ENCODE results near the gene NOP10.

The NOP10 gene

DNA sequence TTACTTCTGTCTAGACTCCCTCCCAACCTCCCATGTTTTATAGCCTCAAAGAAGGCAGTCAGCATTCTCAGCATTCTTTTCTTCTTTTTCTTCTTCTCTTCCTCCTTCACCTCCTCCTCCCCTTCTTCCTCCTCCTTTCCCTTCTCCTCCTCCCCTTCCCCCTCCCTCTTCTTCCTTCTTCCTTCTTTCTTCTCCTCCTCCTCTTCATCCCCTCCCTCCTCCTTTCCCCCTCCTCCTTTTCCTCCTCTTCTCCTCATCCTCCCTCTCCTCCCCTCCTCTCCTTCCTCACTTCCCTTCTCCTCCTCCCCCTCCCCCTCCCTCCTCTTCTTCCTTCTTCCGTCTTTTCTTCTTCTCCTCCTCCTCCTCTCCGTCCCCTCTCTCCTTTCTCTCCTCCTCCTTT is 27.7 kb upstream of the NOP10 start:
- TF ChIP-seq, protein P1, sequence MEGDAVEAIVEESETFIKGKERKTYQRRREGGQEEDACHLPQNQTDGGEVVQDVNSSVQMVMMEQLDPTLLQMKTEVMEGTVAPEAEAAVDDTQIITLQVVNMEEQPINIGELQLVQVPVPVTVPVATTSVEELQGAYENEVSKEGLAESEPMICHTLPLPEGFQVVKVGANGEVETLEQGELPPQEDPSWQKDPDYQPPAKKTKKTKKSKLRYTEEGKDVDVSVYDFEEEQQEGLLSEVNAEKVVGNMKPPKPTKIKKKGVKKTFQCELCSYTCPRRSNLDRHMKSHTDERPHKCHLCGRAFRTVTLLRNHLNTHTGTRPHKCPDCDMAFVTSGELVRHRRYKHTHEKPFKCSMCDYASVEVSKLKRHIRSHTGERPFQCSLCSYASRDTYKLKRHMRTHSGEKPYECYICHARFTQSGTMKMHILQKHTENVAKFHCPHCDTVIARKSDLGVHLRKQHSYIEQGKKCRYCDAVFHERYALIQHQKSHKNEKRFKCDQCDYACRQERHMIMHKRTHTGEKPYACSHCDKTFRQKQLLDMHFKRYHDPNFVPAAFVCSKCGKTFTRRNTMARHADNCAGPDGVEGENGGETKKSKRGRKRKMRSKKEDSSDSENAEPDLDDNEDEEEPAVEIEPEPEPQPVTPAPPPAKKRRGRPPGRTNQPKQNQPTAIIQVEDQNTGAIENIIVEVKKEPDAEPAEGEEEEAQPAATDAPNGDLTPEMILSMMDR (IDR thresholded peaks at IDR 0.05; ENCODE audit: low read depth, low read length): no peak
- H3K4me3 ChIP-seq (replicated peaks in 1 of 2; ENCODE audit: low read depth in 2 of 2, low read length in 2 of 2): no peak overlapping the region
- no peak for DNase-seq (ENCODE audit: low read depth in 2 of 2)

DNA sequence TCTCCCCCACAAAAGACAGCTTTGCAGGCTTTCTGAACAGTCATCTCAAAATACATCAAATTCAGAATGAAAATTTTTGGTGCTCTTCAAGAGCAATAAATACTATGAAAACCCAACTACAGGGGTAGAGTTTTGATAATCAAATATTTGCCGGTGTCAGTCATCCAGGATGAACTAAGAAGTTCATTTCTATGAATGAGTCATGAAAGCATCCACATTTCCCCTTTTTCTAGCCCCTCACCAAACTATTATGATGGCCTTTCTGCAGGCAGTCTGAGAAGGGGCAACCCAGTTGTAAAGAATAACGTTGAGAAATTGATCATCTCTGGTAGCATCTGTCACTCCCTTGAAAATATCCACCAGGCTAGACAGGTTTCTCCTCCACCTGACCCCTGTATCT is 27.2 kb upstream of the NOP10 start:
- TF ChIP-seq, protein P1 (IDR thresholded peaks at IDR 0.05; ENCODE audit: low read depth, low read length): no peak
- H3K4me3 ChIP-seq (replicated peaks in 1 of 2; ENCODE audit: low read depth in 2 of 2, low read length in 2 of 2): no peak overlapping the region
- DNase-seq (ENCODE audit: low read depth in 2 of 2): no peak

DNA sequence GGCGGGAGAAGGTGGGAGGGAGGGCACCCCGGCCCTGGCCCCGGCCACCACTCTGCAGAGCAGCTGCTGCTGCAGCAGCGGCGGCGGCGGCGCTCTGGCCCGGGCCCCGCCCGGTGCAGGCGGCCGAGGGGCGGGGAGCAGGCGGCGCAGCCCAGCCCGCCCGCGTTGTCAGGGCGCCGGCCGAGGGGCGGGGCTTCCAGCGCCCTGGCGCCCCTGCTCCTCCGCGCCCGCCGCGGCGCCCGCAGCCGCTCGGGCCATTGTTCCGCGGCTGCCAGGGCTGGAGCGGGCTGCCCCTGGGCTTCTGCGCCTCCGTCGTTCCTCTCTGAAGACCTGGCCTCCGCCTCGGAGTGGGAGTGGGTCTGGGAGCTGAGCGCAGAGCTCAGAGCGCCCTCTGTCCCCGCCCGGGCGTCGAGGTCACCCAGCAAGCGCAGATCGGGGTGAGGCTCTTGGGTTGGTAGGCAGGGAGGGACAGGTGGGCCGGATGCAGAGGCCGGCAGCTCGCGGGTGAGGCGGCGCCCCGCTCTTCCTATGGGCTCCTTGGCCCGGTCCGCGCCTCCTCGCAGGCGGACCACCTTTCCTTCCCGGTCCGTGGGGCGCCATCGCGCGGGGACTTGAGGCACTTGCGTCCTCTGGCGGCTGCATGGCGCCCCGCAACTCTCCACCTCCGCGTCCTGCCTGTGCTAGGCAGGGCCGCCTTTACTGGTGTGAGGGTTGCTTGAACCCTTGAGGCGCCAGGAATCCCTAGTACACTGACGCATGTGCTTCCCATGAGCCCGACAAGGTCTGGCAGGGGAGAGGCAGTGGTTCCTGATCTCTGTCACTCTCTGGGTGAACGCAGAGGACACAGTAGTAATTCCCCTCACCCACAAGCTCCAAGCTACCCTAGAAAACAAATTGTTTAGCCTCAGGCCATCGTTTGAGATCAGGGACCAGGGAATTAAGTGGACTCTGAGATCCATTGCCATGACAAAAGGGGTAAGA is 24.5 kb upstream of the NOP10 start, which contains the start of gene LPCAT4:
TSS of gene LPCAT4 (minus strand) at position 96 of the 981 bp plus-strand sequence. CDS start 96 bp downstream, outside the sequence.
- peak; percentile 89 to 91 for DNase-seq (ENCODE audit: low read depth in 2 of 2)
- TF ChIP-seq, protein P1 (IDR thresholded peaks at IDR 0.05; ENCODE audit: low read depth, low read length): peak; percentile 96
- H3K4me3 ChIP-seq (replicated peaks in 1 of 2; ENCODE audit: low read depth in 2 of 2, low read length in 2 of 2): peak within 1 kb of the TSS; percentile 90 to 98

DNA sequence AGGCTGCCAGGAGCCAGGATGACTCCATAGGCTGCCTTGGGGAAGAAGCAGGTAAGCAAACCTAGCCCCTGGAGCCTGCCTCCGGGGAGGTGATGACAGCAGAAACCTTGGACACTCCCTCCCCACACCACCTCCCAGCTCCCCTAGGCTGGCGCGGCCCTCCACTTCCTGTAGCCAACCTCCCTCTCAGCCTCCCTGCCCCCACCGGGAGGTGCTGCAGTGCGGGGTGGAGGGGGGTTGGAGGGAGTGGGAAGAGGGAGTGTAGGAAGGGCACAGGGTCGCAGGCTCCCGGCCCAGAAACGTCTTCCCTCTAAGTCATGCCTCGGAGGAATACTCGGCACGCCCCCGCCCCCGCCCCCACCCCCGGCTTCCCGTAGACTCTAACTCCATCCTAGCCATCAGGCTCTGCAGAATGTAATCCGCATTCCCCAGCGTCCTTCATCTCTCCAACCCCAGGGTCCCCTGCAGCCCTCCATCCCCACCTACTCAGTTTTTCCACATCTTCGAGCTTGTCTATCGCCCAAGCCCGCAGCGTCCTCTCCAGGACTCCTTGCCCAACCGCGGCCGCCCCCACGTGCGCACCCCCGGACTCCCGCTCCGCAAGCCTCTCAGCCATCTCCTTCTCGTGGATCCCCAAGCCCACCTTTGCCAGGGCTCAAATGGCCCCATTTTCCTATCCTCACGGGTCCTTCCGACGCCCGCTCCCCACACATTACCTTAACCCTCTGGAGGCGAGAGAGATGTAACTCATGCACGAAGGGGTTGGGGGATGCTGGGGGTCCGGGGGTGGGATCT is 23.5 kb upstream of the NOP10 start:
- peak; percentile 38 to 75 for DNase-seq (ENCODE audit: low read depth in 2 of 2)
- peak overlapping the region; percentile 87 to 90 for H3K4me3 ChIP-seq (replicated peaks in 1 of 2; ENCODE audit: low read depth in 2 of 2, low read length in 2 of 2)
- TF ChIP-seq, protein P1 (IDR thresholded peaks at IDR 0.05; ENCODE audit: low read depth, low read length): no peak

DNA sequence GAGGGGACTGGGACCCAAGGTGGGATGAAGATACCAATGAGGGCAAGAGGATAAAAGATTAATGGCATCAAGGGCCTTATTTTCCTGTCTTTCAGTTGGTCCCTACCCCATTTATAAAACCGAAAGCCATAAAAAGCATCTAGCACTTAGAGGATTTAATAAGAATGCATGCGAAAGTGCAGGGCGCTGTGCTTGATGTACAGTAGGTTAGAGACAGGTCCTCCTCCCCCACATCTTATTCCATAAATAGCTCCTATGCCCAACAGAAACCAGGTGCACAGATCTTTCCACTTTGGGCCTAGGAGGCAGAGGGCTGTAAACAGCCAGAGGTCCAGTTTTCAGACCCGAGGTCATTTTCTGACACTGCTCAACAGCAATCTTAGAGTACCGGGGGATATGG is 22.9 kb upstream of the NOP10 start:
- H3K4me3 ChIP-seq (replicated peaks in 1 of 2; ENCODE audit: low read depth in 2 of 2, low read length in 2 of 2): peak overlapping the region; percentile 87 to 90
- DNase-seq (ENCODE audit: low read depth in 2 of 2): no peak
- TF ChIP-seq, protein P1 (IDR thresholded peaks at IDR 0.05; ENCODE audit: low read depth, low read length): no peak

DNA sequence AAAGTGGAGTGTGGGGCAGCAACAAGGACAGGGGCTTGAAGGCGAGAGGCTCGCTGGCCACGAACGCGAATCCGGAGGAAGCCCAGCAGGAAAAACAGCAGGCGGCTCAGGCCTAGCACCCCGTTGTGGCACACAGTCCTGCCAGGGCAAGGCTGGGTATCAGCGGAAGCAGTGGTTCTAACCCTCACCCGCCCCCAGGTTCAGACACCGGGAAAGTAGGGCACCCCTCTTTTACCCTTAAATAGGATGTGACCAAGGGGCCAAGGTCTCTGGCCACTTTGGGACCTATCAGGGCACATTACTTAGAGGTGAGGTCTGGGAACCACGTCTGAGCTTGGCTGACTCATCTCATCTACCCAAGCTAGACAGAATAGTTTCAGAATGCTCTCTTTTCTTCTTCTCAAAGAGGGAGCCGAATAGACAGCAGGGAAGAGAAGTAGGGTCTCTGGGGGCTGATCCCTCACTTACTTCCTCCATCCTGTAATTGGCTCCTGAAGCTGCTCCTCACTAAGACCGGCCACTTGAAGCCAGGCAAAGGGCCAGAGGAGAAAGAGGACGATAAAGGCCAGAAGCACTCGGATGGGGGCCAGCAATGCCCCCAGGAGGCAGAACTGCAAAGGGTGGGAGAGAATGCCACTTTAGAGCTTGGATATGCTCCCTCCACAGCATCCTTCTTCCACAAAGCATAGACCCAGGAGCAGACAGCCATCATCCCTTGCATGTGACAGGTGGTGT is 22.3 kb upstream of the NOP10 start:
- no peak overlapping the region for H3K4me3 ChIP-seq (replicated peaks in 1 of 2; ENCODE audit: low read depth in 2 of 2, low read length in 2 of 2)
- TF ChIP-seq, protein P1 (IDR thresholded peaks at IDR 0.05; ENCODE audit: low read depth, low read length): no peak
- DNase-seq (ENCODE audit: low read depth in 2 of 2): peak; percentile 14 to 49
